NB4 (cell line): ENCODE results near the gene WNK1.

Source experiments
- DNase-seq: peaks from one replicate; pipeline ENCODE4 v3.0.0; 2010; ENCODE audit warnings: low read depth
- H3K4me3 ChIP-seq: one replicate; pipeline ENCODE4 v1.5.1; 2011; ENCODE audit warnings: mild to moderate bottlenecking, low read depth, low read length, moderate library complexity
- MYC ChIP-seq: IDR thresholded peaks from 2 replicates; pipeline ENCODE4 v1.6.1; 2011; ENCODE audit warnings: low read depth, low read length
- POLR2A ChIP-seq: IDR thresholded peaks from 2 replicates; pipeline ENCODE4 v1.6.1; 2011; ENCODE audit warnings: mild to moderate bottlenecking; ENCODE audit not compliant: insufficient read length; ENCODE audit errors: extremely low read depth
- TF ChIP-seq, protein P1 (sequence below): IDR thresholded peaks from 2 replicates; pipeline ENCODE4 v1.6.1; 2011; ENCODE audit warnings: low read depth, low read length
- TF ChIP-seq, protein P2 (sequence below): IDR thresholded peaks from one replicate; pipeline ENCODE4 v1.5.1; 2012; ENCODE audit warnings: low read depth, low read length

WNK1 gene

DNA sequence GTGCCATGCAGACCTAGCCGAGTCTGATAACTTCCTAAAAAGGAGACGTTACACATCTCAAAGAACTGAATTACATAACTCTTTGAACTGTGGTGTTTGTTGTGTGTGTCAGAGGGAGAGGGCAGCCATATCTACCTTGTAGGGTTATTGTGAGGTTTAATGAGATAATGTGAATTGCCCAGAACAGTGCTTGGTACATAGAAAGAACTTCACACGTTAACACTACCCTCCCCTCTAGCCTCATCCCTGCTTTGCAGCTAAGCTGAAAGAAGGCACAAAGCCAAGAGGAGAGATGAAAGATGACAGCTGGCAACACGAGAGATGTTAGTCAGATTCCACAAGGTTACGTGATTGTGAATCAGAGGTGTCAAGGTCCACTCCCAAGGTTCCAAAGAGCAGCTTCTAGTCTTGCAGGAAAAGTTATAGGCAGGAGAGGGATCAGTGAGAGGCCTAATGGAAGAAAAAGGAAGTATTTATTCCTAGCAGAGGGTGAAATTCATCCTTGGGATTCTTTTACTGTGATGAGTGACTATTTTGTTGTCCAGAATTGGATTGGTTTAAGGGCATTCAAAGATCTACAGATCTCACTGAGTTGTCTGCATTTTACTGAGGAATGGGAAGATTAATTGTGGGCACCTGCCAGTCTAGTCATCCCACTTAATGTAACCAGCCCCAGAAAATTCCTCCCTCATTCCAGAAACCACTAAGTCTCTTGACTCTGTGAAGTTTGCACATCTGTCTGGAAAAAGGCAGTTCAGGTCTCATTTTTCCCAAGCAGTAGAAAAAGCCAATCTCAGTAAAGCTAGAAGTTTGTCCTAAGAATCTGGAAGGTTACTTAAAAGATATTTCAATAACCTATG lies 25.9 kb upstream of the WNK1 start:
- TF ChIP-seq MYC (no peak), POLR2A (no peak)
- TF ChIP-seq, protein P1, sequence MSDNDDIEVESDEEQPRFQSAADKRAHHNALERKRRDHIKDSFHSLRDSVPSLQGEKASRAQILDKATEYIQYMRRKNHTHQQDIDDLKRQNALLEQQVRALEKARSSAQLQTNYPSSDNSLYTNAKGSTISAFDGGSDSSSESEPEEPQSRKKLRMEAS = no peak
- TF ChIP-seq, protein P2, sequence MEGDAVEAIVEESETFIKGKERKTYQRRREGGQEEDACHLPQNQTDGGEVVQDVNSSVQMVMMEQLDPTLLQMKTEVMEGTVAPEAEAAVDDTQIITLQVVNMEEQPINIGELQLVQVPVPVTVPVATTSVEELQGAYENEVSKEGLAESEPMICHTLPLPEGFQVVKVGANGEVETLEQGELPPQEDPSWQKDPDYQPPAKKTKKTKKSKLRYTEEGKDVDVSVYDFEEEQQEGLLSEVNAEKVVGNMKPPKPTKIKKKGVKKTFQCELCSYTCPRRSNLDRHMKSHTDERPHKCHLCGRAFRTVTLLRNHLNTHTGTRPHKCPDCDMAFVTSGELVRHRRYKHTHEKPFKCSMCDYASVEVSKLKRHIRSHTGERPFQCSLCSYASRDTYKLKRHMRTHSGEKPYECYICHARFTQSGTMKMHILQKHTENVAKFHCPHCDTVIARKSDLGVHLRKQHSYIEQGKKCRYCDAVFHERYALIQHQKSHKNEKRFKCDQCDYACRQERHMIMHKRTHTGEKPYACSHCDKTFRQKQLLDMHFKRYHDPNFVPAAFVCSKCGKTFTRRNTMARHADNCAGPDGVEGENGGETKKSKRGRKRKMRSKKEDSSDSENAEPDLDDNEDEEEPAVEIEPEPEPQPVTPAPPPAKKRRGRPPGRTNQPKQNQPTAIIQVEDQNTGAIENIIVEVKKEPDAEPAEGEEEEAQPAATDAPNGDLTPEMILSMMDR = no peak
- peak; percentile 42 for DNase-seq
- H3K4me3 ChIP-seq = no peak overlapping the region

DNA sequence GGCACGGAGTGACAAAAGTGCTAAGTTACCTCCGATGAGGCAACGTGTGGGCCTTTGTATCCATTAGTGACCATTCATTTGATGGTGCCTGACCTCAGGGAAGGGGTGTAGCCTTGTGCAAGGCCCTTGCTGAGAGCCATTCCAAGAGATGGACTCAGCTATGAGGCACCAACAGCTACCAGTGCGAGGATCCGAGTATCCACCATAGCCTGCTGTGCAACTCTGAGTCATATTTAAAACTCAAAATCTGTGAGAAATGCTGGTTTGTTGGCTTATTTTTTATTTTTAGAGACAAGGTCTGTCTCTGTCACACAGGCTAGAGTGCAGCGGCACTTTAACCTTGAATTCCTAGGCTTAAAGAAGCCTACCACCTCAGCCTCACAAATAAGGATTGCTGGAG lies 25.1 kb upstream of the WNK1 start:
- H3K4me3 ChIP-seq = no peak overlapping the region
- DNase-seq = no peak
- TF ChIP-seq, protein P1 = no peak
- TF ChIP-seq MYC (no peak), POLR2A (no peak)
- TF ChIP-seq, protein P2 = no peak

DNA sequence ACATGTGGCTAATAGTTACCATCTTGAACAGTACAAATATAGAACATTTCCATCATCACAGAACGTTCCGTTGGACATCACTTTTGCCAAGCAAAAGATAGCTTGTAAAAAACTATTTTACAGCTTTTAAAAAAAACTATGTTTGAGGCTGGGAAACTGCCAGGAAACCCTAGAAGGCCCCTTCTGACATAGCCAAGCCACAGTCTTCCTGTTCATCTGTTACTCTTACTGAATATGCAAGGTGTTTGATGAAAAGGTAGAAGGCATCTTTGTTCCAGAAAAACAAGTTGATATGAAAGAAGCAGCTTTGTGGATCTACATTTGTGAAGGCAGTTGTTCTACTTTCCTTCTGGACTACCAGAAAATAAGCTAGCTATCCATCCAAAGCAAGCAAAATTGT lies 23.6 kb upstream of the WNK1 start:
- H3K4me3 ChIP-seq = no peak overlapping the region
- TF ChIP-seq, protein P1 = no peak
- TF ChIP-seq, protein P2 = no peak
- TF ChIP-seq POLR2A = no peak
- no peak for TF ChIP-seq MYC
- no peak for DNase-seq

DNA sequence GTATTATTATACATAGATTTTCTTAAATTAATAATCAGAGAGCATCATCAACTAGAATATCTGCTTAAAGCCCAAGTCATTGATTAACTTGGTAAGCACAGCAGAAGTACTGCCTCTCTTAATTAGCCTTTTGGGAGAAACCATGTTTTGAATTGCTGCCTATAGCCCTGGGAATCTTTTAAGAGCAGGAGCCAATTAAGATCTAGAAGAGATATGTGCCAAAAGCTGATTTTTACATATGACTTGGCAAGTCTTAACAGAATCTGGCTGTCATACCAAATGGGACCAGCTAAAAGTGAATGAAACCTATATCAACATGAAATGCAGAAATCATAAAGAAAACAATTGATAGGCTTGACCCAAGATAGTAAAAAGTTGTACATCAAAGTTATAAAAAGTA lies 23.2 kb upstream of the WNK1 start:
- no peak overlapping the region for H3K4me3 ChIP-seq
- no peak for TF ChIP-seq MYC
- no peak for TF ChIP-seq POLR2A
- TF ChIP-seq, protein P2 = no peak
- TF ChIP-seq, protein P1 = no peak
- DNase-seq = no peak

DNA sequence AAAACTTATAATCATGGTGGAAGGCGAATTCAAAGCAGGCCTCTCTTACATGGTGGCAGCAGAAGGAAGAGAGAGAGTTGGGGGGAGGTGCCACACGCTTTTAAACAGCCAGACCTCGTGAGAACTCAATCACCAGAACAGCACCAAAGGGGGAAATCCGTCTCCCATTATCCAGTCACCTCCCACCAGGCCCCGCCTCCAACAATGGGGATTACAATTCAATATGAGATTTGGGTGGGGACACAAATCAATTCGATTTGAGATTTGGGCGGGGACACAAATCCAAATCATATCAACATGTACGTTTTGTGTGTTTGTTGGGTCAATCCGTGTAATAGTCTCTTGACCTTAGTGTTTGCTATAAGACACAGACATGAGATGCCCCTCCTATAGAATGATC lies 21.8 kb upstream of the WNK1 start:
- no peak overlapping the region for H3K4me3 ChIP-seq
- no peak for DNase-seq
- TF ChIP-seq, protein P1 = no peak
- no peak for TF ChIP-seq POLR2A
- no peak for TF ChIP-seq MYC
- TF ChIP-seq, protein P2 = no peak
